ENCODE measurements around the gene ALG8.
"Not testable (repeated sequence)": the region's sequence is repeated elsewhere in the genome, so short reads cannot be mapped to it uniquely, and the experiment has no call there.

ALG8 gene

DNA sequence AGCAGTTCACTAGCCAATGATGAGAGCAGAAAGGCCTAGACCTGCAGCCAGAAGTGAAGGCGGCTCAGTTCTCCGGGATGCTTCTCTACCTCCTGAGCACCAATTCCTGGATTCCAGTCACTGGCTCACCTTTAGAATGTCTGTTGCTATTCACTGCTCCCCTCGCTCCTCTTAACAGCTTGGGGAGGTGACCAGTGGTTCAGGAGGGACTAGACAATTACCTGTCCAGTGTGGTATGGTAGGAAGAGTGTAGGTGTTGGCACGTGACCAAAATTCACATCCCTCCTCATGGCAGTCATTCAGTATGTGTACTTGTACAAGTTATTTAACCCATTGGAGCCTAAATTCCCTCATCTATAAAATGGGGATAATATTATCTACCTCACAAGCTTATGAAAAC is 71.7 kb downstream of the ALG8 start:
- DNase-seq: no peak

DNA sequence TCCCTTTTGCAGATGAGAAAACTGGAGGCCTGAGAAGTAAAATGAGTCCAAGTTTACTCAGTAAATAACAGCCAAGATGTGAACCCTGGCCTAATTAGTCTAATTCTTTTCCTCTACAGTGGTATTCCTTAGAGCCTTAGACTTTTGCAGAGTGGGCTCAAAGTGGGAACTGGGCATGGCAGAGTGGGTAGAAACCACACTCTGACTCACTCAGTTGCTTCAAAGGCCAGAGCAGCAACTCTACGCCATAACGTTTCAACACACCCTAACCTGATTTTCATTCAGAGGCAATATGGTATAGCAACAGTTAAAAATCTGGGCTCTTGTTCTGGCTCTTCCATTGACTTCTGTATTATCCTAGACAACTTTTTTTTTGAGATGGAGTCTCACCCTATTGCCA is 73.0 kb downstream of the ALG8 start:
- DNase-seq: no peak

DNA sequence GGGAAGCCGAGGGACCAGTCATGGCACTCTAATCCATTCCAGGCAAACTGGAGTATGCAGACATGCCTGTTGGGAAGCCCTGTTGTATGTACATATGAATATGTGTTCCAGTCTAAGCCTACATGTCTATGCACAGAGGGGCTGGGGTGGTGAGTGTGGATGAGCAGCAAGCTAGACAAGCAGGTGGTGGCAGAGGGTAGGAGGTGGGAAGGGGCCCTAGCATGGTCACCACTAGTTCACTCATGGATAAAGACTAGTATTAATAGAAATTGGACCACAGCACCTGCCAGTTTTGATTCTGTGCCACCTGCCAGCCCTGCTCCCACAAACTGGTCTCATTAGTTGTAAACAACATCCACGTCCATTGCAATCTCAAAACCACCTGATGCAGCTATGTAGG is 74.2 kb downstream of the ALG8 start:
- no peak for DNase-seq

DNA sequence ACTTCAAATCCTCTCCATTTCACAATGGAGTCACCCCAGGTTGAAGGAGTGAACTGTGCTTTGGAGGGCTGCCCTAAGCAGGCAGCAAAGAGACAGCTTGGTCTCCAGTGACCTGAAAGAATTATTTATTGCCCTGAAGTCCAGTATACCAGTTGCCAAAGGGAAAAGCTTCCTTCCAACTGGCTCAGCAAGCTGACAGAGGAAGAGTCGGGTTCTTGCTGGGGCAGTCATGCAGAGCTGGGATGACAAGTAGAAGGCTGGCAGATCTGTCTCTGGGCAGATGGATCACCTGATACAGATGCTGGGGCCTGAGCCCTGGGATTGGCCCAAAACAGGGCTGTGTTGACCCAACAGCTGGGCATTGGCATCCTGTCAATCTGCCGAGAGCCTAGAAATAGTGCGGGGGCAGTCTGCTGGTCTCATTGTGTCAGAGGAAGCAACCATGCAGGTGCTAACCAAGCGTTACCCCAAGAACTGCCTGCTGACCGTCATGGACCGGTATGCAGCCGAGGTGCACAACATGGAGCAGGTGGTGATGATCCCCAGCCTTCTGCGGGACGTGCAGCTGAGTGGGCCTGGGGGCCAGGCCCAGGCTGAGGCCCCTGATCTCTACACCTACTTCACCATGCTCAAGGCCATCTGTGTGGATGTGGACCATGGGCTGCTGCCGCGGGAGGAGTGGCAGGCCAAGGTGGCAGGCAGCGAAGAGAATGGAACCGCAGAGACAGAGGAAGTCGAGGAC is 75.8 kb downstream of the ALG8 start, which contains the start of gene THRSP:
Gene THRSP (plus strand): TSS at position 422 of the 742 bp plus-strand sequence. CDS start 21 bp downstream, at position 443.
- DNase-seq: no peak

DNA sequence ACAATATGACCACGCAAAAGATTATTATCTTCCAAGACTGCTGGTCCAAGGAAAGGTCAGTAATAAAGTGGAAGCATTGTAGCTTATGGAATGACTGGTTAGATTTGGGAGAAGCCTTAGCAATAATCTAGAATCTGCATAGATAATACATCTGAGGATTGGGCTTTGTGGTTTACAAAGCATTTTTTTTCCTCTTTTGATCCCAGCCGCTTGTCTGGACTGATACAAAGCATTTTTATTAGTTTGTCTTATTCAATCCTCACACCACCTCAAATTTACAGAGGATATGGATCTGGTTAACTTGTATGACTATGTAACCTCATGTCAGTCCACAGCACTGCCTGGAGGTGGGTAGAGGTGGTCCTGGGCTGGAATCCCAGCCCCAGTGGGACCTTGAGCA is 76.8 kb downstream of the ALG8 start:
- no peak for DNase-seq

DNA sequence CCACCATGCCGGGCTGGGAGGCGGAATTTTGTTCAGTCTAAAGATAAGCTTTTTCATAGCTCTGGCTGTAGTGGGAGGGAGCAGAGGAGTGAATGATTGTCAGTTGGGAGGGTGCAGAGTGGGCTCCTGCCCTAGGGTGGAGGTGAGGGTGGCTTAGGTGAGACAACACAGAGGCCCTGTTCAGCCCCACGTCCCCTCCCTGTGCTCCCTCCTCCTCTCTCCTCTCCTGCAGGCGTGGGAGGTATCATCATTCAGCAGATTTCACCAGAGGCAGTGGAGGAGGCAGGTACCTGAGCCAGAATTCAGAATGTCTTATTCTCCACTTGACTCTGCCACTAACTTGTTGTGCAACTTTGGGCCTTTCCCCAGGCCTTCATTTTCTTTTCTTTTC is 77.5 kb downstream of the ALG8 start:
- DNase-seq: no peak

DNA sequence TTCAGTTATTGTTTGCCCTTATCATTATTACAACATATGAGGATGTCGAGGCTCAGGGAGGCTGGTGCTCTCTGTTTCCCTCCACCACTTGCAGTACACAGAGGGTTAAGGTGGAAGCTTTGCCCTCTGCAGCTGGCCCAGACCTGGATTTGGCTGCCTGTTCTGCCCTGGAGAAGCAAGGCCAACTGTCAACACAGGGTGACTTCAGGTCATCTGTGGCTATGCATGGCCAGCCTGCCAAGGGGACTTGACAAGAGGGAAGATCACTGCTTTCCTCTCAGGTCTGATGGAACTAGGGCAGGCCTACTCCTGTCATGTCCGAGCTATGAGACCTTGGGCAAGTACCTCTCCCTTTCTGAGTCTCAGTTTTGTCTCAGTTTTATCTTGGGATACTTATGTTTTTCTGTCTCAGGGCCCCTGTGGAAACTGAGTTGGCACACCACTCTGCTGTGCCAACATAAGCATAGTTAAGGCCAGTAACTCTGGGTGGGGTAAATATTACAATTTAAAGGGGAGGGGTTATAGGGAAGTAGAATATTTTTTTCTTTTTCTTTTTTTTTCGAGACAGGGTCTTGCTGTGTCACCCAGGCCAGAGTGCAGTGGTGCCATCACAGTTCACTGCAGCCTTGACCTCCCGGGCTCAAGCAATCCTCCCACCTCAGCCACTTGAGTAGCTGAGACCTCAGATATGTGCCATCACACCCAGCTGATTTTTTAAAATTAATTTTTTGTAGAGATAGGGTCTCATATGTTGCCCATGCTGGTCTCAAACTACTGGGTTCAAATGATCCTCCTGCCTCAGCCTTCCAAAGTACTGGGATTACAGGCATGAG is 78.1 kb downstream of the ALG8 start:
- no peak for DNase-seq

DNA sequence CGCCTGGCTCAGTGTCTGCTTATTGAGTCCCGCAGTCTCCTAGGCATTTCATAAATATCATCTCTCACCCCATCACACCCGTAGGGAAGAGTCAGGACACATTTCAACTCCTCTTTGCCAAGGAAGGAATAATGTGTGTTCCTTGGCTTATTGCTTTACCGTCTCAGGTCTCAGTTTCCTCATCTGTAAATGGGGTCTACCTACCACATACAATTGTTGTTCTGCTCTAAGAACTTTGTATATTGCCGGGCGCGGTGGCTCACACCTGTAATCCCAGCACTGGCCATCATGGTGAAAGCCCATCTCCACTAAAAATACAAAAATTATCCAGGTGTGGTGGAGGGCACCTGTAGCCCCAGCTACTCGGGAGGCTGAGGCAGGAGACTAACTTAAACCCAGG is 78.9 kb downstream of the ALG8 start:
- no peak for DNase-seq

DNA sequence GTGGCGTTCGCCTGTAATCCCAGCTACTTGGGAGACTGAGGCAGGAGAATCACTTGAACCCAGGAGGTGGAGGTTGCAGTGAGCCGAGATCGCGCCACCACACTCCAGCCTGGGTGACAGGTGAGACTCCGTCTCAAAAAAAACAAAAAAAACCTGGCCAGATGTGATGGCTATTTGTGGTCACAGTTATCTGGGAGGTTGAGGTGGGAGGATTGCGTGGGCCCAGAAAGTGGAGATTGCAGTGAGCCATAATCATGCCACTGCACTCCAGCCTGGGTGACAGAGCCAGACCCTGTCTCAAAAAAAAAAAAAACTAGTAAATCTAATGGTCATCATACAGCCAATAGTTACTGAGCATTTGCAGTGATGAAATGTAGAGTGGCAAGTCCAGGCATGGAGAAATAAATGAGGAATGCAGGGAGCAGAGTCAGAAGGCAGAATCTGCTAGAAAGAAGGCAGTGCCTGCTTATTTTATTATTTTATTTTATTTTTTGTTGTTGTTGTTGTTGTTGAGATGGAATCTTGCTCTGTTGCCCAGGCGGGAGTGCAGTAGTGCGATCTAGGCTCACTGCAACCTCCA is 79.6 kb downstream of the ALG8 start:
- DNase-seq: not testable (repeated sequence)

DNA sequence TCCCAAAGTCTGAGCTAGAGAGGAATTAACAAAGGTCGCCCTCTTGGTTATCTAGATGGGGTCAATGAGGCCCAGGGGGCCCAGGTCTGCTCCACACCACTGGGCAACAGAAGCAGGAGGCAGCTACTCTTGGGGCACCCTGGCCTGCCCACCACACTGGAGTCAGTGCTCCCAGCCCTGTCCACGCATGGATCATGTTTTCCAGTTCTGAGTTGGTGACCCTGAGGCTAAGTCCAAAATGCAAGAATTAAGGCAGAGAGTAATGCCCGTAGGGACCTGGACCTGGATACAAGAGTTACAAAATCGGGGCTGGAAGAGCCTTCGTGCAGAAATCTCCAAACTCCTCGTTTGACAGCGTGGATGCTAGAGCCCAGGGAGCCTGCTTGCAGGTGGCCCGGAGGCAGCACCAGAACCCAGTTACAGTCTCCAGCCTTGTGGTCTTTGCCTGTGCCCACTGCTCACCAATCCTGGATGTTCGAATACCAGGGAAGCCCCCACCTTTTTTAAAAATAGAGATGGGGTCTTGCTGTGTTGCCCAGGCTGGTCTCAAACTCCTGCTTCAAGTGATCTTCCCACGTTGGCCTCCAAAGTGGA is 81.9 kb downstream of the ALG8 start:
- DNase-seq: no peak

DNA sequence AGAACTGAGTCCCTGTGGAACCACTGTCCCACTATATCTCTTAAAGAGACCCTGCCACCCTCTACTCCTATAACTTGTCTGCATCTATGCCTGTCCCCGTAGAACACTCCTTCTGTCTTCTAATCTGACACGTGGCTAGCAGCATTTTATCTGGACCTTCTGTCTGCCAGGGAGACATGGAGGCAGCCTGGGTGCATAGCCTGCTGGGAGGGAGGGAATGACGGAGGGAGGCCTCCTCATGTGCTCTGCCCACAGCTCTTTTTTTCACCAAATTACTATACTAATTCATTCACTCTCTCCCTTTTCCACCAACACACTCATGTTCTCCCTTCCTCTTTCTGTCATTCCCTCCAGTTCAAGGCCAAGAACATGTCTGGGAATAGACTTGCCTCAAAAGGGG is 83.3 kb downstream of the ALG8 start:
- DNase-seq: no peak

DNA sequence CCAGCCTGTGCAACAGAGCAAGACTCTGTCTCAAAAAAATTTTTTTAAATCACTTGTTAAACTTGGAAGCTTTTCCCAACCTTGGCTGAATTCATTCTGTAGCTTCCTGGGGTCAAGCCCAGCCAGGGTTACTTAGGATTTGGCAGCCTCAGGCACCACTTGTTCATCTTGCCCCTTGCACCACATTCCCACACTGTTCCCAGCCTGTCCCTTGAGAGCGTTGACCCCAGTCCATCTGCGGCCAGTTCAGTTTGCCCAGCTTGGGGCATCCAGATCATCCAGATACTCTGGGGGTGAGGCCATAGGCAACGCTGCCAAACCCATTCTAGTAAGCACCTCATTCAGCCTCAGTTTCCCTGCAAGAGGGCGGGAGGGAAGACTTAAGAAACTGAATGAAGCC is 84.5 kb downstream of the ALG8 start:
- DNase-seq: no peak

DNA sequence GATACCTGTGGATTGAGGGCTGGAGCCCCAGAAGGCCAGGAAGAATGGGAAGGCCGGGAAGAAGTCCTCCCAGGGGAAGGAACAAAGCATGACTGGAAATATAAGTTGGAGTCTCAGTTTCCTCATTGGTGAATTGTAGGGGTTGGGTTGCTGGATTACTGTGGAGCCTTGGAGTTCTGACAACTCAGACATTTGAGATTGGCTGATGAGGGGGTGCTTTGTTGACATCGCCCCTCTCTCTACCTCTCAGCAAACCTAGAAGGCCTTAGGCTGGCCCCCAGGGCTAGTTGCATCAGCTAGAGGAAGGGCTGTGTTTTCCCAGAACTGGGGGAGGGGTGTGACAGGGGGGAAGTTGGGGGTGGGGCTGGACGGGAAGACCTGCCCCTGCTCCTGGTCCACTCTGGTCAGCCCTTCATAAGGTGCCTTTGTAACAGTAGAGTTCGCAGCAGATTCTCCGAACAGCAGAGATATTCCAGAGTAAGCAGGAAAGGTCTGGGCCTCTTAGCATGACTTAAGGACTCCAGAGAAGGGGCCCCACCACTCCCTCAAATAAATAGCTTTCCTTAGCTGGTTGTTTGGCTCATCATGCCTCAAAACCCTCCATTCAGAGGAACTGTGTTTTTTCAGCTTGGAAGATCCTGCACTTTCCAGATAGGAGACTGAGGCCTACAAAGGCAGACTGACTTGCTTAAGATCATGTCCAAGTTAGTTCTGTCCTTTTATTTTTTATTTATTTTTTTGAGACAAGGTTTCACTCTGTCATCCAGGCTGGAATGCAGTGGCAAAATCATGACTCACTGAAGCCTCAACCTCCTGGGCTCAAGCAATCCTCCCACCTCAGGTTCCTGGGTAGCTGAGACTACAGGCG is 88.2 kb downstream of the ALG8 start:
- DNase-seq: no peak
